IPS-18a (cell line): ENCODE data around the gene KIFAP3.
"Not testable (repeated sequence)": the region's sequence is repeated elsewhere in the genome, so short reads cannot be mapped to it uniquely, and the experiment has no call there.

Source experiments
- H3K27ac ChIP-seq: one replicate; pipeline ENCODE4 v1.5.1; 2013; ENCODE audit warnings: low read length
- H3K27me3 ChIP-seq: one replicate; pipeline ENCODE4 v1.6.1; 2013; ENCODE audit warnings: mild to moderate bottlenecking, low read length; ENCODE audit not compliant: control insufficient read depth, insufficient read depth
- H3K36me3 ChIP-seq: one replicate; pipeline ENCODE4 v1.6.1; 2013; ENCODE audit warnings: low read depth, low read length; ENCODE audit not compliant: control insufficient read depth
- H3K4me1 ChIP-seq: one replicate; pipeline ENCODE4 v1.6.1; 2013; ENCODE audit warnings: low read depth, low read length; ENCODE audit not compliant: control insufficient read depth
- H3K4me3 ChIP-seq: one replicate; pipeline ENCODE4 v1.5.1; 2013; ENCODE audit warnings: low read length
- H3K9ac ChIP-seq: one replicate; pipeline ENCODE4 v1.6.1; 2013; ENCODE audit warnings: mild to moderate bottlenecking, low read length, moderate library complexity
- H3K9me3 ChIP-seq: one replicate; pipeline ENCODE4 v1.6.1; 2013; ENCODE audit warnings: low read depth, low read length; ENCODE audit not compliant: control insufficient read depth

KIFAP3 gene

DNA sequence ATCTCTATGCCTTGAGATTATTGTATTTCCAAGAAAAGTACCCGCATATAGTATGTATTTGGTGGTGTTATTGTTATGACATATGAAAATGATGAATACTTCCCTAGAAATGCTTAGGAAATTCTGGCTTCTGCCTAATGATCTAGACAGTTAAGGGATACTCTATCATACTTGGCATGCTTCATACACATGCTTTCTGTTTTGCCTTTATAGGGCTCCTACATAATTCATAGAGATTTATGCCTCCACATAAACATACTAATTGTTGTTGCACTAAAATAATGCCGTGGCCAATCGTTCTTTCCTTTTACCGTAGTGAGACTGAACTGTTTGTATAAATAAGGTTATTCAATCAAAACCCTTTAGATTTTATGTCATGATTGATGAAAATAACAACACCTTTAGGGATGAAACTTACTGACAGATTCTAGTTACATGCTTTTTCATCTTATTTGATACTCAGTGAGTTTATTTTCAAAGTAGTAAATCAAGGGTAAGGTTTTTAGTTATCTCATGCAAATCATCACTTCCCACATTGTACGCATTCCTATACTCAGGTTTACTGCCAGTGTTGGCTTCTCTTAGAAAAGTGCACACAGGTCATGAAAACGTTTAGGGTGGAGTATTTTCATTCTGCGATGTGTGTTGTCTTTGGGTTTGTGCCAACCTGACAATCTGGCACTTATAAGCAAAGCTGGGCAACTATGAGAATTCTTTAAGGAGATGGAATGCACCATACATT lies 140.3 kb downstream of the KIFAP3 start:
- Histone ChIP-seq H3K9me3 (no peaks in the 10 kb centered on the region), H3K4me3 (no peak overlapping the region), H3K27me3 (no peaks in the 10 kb centered on the region), H3K9ac (no peak overlapping the region), H3K4me1 (no peaks in the 10 kb centered on the region), H3K36me3 (no peaks in the 10 kb centered on the region), H3K27ac (no peak overlapping the region)

GRCh38 chr1:169931795-169932231 lies 142.7 kb downstream of the KIFAP3 start:
- Histone ChIP-seq H3K4me3 (no peak overlapping the region), H3K27me3 (no peaks in the 10 kb centered on the region), H3K4me1 (no peaks in the 10 kb centered on the region), H3K27ac (no peak overlapping the region), H3K9ac (no peak overlapping the region), H3K9me3 (no peaks in the 10 kb centered on the region), H3K36me3 (no peaks in the 10 kb centered on the region)

GRCh38 chr1:169929210-169929526 lies 145.3 kb downstream of the KIFAP3 start:
- no peaks in the 10 kb centered on the region for H3K9me3 ChIP-seq
- no peaks in the 10 kb centered on the region for H3K36me3 ChIP-seq
- H3K27ac ChIP-seq = no peak overlapping the region
- no peaks in the 10 kb centered on the region for H3K4me1 ChIP-seq
- no peak overlapping the region for H3K9ac ChIP-seq
- H3K27me3 ChIP-seq = no peaks in the 10 kb centered on the region
- no peak overlapping the region for H3K4me3 ChIP-seq

DNA sequence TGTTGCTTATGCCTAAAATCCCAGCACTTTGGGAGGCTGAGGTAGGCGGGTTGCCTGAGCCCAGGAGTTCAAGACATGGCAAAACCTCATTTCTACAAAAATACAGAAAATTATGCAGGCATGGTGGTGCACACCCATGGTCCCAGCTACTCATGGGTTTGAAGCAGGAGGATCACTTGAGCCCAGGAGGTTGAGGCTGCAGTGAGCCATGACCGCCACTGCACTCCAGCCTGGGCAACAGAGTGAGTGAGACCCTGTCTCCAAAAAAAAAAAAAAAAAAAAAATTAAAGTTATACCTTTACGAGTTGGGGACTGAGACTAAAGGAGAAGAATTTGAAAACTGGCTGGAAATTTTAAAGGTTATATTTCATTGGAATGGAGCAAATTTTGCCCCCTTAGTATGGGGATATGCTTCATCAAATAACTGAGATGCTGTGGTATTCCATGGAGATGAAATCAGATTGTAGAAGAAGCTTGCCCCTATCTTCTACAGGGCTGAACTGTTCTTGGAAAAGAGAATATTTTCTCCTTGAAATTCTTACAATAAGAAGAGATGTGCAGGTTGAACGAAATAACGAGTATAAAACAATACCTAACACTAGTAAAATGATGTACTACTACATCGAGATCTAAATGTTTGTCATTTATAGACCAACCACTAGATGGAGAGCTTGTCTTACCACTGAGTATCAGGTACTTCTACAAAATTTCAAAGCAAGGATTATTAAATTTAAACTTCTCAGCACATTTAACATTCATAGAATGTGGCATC lies 145.9 kb downstream of the KIFAP3 start:
- H3K9ac ChIP-seq = no peak overlapping the region
- H3K9me3 ChIP-seq = no peaks in the 10 kb centered on the region
- no peaks in the 10 kb centered on the region for H3K4me1 ChIP-seq
- H3K27me3 ChIP-seq = no peaks in the 10 kb centered on the region
- H3K27ac ChIP-seq = no peak overlapping the region
- H3K4me3 ChIP-seq = no peak overlapping the region
- no peaks in the 10 kb centered on the region for H3K36me3 ChIP-seq

GRCh38 chr1:169925505-169926482 lies 148.7 kb downstream of the KIFAP3 start:
- Histone ChIP-seq H3K27ac (no peak overlapping the region), H3K4me3 (no peak overlapping the region), H3K36me3 (no peaks in the 10 kb centered on the region), H3K4me1 (no peaks in the 10 kb centered on the region), H3K9ac (no peak overlapping the region), H3K27me3 (no peaks in the 10 kb centered on the region), H3K9me3 (no peaks in the 10 kb centered on the region)

DNA sequence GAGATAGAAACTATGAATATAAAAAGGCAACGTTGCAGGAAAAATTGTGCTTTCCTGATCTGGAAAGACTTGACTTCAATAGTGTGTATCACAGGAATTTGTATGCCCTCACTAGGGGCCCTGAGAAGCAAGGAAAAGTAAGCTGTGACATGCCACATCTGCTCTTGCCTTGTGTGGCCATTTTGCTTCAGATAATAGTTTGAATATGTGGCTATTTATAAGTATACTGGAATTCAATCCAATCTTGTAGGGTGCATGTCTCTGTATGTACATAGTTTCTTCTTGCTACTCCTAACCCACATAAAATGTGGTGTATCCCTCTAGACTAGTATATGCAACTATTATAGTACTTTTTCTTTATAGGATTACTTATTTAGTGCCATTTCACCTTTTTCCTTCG lies 149.7 kb downstream of the KIFAP3 start:
- no peaks in the 10 kb centered on the region for H3K36me3 ChIP-seq

DNA sequence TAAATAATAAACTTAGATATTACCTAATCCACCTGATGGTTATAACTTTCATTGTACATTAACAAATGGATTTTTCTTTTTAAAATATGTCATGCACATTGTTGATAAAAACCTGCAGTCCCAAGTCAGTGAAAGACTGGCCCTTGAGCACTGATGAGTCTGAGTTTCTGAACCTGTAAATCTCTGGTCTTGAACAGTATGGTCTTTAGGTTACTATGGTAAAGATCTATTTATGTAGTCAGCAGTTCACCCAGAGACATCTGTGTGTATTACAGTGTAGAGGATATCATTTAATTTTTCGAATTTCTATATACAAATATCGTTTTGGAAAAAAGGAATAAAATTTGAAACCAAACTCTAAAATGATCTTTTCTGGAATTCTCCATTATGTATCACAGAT lies 150.4 kb downstream of the KIFAP3 start:
- Histone ChIP-seq H3K9ac (no peak overlapping the region), H3K27ac (no peak overlapping the region), H3K9me3 (no peaks in the 10 kb centered on the region), H3K27me3 (no peaks in the 10 kb centered on the region), H3K4me3 (no peak overlapping the region), H3K36me3 (no peaks in the 10 kb centered on the region), H3K4me1 (no peaks in the 10 kb centered on the region)

More for the DNA sequence above, 149.7 kb downstream of the KIFAP3 start:
- Histone ChIP-seq H3K27ac (no peak overlapping the region), H3K4me1 (no peaks in the 10 kb centered on the region), H3K27me3 (no peaks in the 10 kb centered on the region), H3K9ac (no peak overlapping the region), H3K9me3 (no peaks in the 10 kb centered on the region), H3K4me3 (no peak overlapping the region)

DNA sequence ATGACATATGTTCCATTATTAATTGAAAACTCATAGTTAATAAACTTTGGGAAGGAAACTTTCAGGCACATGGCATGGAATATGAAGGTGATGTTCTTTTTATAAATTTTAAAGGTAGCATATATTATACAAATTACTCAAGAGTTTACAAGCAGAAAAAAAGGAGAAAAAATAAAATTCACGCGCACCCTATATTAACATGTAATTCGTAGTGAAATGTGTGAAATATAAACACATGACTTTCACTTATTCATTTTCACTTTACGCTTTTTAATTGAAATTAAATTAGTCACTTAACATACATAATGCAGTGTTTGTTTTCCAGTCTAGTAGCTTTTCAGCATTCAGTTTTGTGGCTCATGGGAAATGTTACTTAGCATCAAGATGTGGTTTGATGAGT lies 153.4 kb downstream of the KIFAP3 start:
- Histone ChIP-seq H3K36me3 (no peaks in the 10 kb centered on the region), H3K27ac (no peak overlapping the region), H3K9me3 (no peaks in the 10 kb centered on the region), H3K4me1 (no peaks in the 10 kb centered on the region), H3K27me3 (no peaks in the 10 kb centered on the region), H3K4me3 (no peak overlapping the region), H3K9ac (no peak overlapping the region)

DNA sequence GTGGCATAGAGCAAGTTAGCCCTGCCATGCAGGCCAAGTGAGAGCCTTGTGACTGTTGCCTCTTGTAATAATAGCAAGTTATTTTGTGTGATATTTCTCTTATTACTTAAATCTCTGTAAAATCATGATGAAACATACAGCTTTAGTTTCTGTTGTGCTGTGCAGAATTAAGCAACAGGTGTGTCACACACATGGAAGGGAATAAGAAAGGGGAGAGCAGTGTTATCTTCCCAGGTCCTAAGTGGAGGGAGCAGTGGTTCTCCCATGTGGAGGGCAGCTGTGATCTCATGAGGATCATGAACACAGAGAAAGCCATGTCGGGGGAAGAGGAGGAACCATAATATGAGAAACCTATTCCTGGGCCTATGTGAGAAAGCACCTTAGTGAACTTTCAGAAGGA lies 155.6 kb downstream of the KIFAP3 start:
- no peak overlapping the region for H3K27ac ChIP-seq
- no peaks in the 10 kb centered on the region for H3K4me1 ChIP-seq
- no peaks in the 10 kb centered on the region for H3K27me3 ChIP-seq
- no peaks in the 10 kb centered on the region for H3K9me3 ChIP-seq
- no peak overlapping the region for H3K9ac ChIP-seq
- no peak overlapping the region for H3K4me3 ChIP-seq
- no peaks in the 10 kb centered on the region for H3K36me3 ChIP-seq

DNA sequence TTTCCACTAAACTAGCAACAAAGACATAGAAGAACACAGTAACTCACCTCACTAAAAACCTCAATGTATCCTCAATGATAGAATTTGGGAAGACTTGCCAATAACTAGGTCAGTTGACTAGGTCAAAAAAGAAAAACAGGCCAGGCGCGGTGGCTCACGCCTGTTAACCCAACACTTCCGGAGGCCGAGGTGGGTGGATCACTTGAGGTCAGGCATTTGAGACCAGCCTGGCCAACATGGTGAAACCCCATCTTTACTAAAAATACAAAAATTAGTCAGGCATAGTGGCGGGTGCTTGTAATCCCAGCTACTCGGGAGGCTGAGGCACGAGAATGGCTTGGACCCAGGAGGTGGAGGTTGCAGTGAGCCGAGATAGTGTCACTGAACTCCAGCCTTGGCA lies 156.3 kb downstream of the KIFAP3 start:
- H3K4me1 ChIP-seq, H3K27ac ChIP-seq, H3K27me3 ChIP-seq, H3K9ac ChIP-seq, H3K9me3 ChIP-seq, H3K4me3 ChIP-seq, H3K36me3 ChIP-seq: not testable (repeated sequence)

DNA sequence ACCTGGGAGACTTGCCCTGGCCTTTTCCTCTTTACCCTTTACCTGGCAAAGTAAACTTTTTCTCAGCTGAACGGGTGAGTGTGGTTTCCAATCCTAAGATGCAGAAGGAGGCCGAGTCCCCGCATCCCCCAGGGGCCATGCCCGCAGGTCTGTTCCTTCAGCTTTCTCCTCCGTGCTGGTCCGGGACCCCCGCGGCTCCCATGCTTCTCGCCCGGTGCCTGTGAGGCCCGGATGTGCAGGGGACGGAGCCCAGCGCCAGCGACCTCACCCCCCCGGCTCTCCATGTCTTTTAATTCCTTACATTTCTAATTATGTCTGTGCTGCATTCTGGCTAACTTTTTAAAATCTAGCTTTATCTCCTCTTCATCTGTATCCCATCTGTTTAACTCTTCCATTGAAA lies 159.3 kb downstream of the KIFAP3 start:
- Histone ChIP-seq H3K36me3 (no peaks in the 10 kb centered on the region), H3K27me3 (no peaks in the 10 kb centered on the region), H3K9me3 (no peaks in the 10 kb centered on the region), H3K4me3 (no peak overlapping the region), H3K9ac (no peak overlapping the region), H3K27ac (no peak overlapping the region), H3K4me1 (no peaks in the 10 kb centered on the region)
